GM12891 (cell line): ENCODE data around the gene ACSL1.

Source experiments
- DNase-seq: peaks from one replicate; pipeline ENCODE4 v3.0.0; 2011; ENCODE audit warnings: low spot score; ENCODE audit not compliant: insufficient read length
- FAIRE-seq: peaks from 2 replicates; lab custom pipeline; 2011; peaks lifted over from hg19 to GRCh38; lab: Jason Lieb, UNC
- PAX5 ChIP-seq: IDR thresholded peaks from 2 replicates; pipeline ENCODE4 v1.6.1; 2011; ENCODE audit warnings: low read length, moderate library complexity, mild to moderate bottlenecking; ENCODE audit not compliant: insufficient read depth, severe bottlenecking
- POLR2A ChIP-seq: IDR thresholded peaks from 2 replicates; pipeline ENCODE4 v1.6.1; 2011; ENCODE audit warnings: low read depth, low read length, control low read depth
- POLR2AphosphoS5 ChIP-seq: IDR thresholded peaks from 2 replicates; pipeline ENCODE4 v1.6.1; 2011; ENCODE audit warnings: low read depth, low read length, control low read depth
- POU2F2 ChIP-seq: IDR thresholded peaks from 2 replicates; pipeline ENCODE4 v1.6.1; 2011; ENCODE audit warnings: low read depth, mild to moderate bottlenecking, control low read depth, low read length, moderate library complexity
- SPI1 ChIP-seq: IDR thresholded peaks from 2 replicates; pipeline ENCODE4 v1.6.1; 2011; ENCODE audit warnings: low read depth, low read length, control low read depth
- TAF1 ChIP-seq: IDR thresholded peaks from 2 replicates; pipeline ENCODE4 v1.6.1; 2011; ENCODE audit warnings: low read depth, low read length, control low read depth

ACSL1 gene

DNA sequence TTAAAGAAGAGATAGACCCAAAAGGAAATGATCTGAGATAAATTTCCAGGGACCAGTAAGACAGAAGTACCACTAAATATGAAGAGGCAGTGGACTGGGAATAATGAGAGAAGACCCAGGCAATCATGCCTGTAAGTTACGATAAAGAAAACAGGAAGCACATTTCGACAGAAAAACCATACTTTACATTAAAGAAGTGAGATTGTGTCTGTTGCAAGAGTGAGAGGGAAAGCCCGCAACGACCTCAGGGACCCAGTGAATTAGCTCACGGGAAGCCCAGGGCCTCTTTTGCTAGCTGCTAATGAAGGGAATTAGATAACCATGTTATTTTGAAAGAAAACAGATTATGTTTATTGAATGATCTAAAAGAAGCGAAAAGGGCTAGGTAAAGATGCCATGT lies 28.9 kb upstream of the ACSL1 start:
- peak; percentile 58 for FAIRE-seq
- DNase-seq = no peak
- TF ChIP-seq TAF1 = no peak
- no peak for TF ChIP-seq POLR2AphosphoS5
- no peak for TF ChIP-seq POLR2A
- peak; percentile 51 for TF ChIP-seq SPI1
- no peak for TF ChIP-seq PAX5
- no peak for TF ChIP-seq POU2F2

DNA sequence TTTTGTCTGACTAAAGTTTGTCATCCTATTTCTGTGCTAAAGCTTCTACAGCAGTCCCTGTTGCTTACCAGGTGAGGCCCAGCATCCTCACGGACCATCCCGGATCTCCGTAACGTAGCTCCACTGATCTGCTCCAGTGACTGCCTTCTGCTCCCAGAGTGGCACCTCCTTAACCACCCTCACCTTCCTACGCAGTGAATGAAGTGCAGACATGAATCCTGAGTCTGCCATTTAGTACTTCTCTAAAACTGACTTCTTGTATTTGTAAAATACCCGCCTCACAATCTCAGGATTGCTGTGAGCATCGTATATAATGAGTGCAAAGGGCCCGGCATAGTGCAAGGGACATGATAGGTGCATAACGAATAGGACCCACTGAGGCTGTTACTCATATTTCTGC lies 27.7 kb upstream of the ACSL1 start:
- DNase-seq (no peak), FAIRE-seq (no peak)
- no peak for TF ChIP-seq PAX5
- TF ChIP-seq TAF1 = no peak
- no peak for TF ChIP-seq SPI1

DNA sequence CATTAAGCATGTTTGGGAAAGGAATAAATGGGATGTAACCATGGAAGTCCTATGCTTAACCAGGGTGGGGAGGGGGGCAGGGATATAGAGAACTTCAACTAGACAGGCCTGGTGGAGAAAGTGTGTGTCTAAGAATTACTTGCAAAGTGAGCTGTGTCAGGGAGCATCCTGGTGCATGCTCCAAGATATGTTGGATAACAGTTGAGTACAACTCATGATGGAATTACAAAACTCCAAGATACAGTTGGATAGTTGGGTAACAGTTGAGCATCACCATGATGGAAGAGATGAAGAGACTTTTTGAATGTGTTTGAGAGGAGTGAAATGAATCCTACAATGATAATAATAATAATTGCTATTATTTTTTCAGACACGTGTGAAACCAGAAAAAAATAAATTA lies 26.1 kb upstream of the ACSL1 start:
- TF ChIP-seq TAF1 (no peak), PAX5 (no peak), POLR2AphosphoS5 (no peak), POU2F2 (no peak), POLR2A (no peak), SPI1 (no peak)
- FAIRE-seq (peak; percentile 40), DNase-seq (no peak)

DNA sequence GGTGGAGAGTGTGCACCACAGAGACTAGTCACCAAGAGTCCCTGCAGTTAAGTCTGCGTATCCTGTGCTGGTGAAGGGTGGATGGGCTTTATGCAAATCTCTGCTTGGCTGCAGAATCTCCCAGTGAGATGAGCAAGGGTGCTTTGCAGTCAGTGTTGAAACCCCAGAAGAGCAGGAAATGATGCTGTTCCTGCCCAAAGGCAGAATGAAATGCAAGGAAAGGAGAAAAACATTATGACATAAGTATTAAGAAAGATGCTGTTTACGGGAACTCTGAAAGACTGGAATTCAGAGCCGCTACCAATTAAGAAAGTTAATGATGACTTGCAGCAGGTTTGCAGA lies 25.4 kb upstream of the ACSL1 start:
- TF ChIP-seq POLR2AphosphoS5 = no peak
- TF ChIP-seq POU2F2 = peak; percentile 99
- peak; percentile 97 for FAIRE-seq
- no peak for DNase-seq

DNA sequence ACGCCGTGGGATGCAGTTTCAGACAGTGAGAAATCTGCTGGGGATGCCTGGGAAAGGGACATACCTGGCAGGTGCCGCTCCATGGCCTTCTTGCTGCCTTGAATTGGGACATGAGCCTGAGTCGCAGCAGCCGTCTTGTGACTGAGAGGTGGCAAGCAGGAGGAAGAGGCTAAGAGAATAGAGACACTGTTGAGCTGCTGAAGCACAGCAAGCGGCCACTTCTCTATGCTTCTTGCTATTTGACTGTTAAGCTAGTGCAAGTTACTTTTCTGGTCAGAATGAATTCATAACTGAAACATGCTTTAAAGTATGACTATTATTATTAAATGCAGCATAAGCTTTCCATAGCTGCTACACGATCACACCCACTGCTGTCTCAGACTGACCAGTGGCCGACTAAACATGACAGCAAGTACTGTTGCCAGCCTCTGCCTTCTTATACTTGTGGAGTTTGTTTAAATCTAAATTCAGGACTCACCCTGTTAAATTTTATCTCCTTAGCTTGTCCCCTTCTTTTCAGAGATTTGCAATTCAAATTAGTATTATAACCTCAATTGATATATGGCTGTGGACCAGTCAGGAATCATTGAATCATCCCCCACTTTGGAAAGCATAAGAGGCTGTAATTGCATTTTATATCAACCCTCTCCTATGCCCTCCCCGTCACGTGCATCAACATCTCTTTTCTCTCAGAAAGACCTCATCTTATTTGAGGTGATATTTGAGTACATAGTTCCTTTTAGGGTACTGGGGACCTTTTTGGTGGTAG lies 24.8 kb upstream of the ACSL1 start:
- DNase-seq = no peak
- FAIRE-seq = peak; percentile 95
- TF ChIP-seq PAX5 = peak; percentile 18
- TF ChIP-seq SPI1 = peak; percentile 89
- TF ChIP-seq TAF1 = no peak
- TF ChIP-seq POU2F2 = peak; percentile 33; the same call in 1 of the 2 replicates
- peak; percentile 41; the same call in 1 of the 2 replicates for TF ChIP-seq POLR2AphosphoS5
- peak; percentile 83; the same call in 1 of the 2 replicates for TF ChIP-seq POLR2A

DNA sequence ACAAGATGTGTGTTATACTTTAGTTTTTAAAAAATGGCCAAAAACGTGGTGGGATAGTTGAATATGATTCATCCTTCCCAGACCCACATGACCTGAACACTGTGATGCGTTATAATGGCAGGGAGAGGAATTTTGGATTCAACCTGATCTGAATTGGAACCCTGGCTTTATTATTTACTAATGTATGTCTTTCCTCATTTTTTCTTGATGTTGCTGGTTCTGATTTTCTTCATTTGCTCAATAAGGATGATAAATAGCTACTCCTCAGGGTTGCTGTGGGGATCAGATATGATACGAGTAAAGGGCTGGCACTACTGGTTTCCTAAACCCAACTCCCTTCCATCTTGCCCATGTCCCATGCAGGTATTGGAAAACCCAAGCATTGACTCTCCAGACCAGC lies 24.2 kb upstream of the ACSL1 start:
- FAIRE-seq (peak; percentile 55), DNase-seq (no peak)
- no peak for TF ChIP-seq POU2F2

DNA sequence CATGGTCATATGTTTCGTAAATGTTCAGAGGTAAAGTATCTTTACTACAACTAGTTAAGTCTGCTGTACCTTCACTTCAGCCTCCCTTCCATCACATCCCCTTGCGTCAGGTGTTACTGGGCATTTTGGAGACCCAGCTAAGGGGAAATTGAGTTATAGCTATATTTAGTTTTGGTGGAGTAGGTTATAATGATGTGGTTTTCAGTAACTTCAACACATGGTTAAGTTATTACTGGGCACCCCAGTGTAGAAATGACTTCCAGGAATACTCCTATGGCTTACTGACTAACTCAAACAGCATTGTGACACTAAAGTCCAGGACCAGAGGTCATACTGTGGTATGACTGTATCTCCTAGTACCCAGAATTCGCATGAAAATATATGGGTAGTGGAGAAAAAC lies 23.4 kb upstream of the ACSL1 start:
- peak; percentile 77 for FAIRE-seq
- no peak for DNase-seq
- TF ChIP-seq POLR2A (no peak), SPI1 (no peak), POLR2AphosphoS5 (no peak), PAX5 (no peak), POU2F2 (no peak), TAF1 (no peak)

DNA sequence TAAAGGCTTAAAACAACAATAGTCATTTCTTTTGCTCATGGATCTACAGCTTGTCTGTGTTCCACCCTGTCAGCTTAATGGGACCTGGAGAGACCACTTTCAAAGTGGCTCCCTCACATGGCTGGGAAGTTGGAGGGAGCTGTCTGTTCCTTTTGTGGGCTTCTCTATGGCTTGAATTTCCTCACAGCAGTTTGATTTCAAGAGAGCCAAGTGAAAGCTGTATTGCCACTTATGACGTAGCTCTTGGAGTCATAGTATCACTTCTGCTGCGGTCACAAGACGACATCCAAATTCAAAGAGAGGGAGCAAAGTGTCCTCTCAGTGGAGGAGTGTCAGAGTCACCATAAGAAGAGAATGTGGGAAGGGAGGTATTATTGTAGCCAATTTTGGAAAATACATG lies 22.7 kb upstream of the ACSL1 start:
- peak; percentile 56 for FAIRE-seq
- TF ChIP-seq SPI1 (peak; percentile 74), POU2F2 (no peak)
- DNase-seq = no peak

DNA sequence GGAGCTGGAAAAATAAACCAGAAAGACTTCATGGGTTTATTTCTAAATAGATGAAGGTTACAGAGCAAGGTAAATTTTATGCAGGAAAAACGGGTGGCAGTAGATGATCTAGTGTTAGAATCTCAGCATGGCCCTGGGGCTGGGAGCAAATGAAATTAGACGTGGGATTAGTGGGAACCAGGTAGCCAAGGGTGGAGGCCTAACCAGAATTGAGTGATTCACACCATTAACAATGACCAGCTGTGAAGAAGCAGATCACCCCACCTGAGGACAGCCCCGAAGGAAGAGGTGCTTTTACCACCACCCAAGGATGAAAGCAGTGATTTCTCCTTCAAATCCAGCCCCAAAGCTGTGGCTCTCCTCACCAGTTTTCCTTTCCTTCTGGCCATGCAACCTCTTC lies 20.8 kb upstream of the ACSL1 start:
- FAIRE-seq (no peak), DNase-seq (no peak)
- no peak for TF ChIP-seq POLR2A
- TF ChIP-seq POU2F2 = no peak
- TF ChIP-seq POLR2AphosphoS5 = no peak
- no peak for TF ChIP-seq PAX5
- no peak for TF ChIP-seq TAF1
- TF ChIP-seq SPI1 = no peak

DNA sequence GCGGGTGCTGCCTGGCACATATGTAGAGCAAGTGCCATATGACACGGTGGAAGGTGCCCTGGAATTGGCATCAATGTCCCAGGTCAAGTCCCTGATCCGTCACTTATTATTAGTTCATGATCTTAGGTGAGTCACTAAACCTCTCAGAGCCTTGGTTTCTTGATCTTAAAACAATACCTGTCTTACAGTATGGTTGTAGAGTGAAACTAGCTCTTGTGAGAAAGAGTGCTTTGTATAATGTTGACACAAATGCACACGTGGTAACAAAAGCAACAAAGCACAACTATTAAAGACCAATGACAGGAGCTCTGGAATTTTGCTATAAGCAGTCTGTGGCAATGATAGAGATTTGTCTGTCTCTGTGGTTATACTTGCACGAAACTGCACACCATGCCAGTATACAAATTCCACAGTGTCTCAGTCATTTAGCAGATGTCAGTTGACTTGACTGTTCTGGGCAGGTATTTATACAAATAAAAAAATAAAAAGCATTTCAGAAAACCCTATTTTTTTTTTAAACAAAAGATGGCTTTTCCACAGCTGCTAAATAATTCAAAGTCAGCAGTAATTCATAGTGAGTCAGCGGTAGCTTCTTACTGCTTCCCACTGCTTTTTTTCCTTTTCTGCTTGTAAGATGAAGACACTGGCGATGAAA lies 19.7 kb upstream of the ACSL1 start:
- FAIRE-seq = no peak
- no peak for DNase-seq
- no peak for TF ChIP-seq POLR2AphosphoS5
- TF ChIP-seq POLR2A = no peak
- no peak for TF ChIP-seq SPI1
- no peak for TF ChIP-seq POU2F2
- no peak for TF ChIP-seq PAX5
- no peak for TF ChIP-seq TAF1

DNA sequence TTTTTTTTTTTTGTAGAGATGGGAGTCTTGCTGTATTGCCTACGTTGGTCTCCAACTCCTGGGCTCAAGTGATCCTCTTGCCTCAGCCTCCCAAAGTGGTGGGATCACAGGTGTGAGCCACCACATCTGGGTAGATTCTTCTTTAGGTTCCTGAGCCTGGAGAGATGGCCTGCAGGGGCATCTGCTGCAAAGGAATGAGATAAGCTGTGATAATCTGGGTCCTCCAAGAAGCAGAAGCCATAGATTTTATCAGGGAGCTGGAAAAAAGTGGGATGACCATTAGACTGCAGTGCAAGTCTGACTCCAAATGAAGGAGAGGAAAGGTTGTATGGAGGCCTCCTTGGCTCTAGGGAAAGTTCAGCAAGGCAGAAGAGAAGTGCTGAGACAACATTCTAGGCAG lies 19.0 kb upstream of the ACSL1 start:
- DNase-seq (no peak), FAIRE-seq (no peak)
- TF ChIP-seq POU2F2 (no peak), POLR2A (no peak), SPI1 (no peak), TAF1 (no peak), PAX5 (no peak), POLR2AphosphoS5 (no peak)
